Suprapubic skin (tissue), 4 donors: Measurements from ENCODE around the gene PTPRN2.

Source experiments
- CTCF ChIP-seq, 2 donors: fragments of 200-600 bp in 1 of 2; fragments of 450-650 bp in 1 of 2; sonication (generic) in 1 of 2; IDR thresholded peaks; one replicate each; pipeline ENCODE4 v1.5.1; 2016 to 2019; ENCODE audit warnings: antibody characterized with exemption in 2 of 2, mild to moderate bottlenecking in 1 of 2, moderate library complexity in 1 of 2
- EP300 ChIP-seq: sonication (generic); formaldehyde crosslinking; IDR thresholded peaks from one replicate; pipeline ENCODE4 v1.6.1; 2017; ENCODE audit warnings: antibody characterized with exemption
- POLR2A ChIP-seq, 2 donors: fragments of 450-650 bp; IDR thresholded peaks; one replicate each; pipeline ENCODE4 v1.6.1; 2017; ENCODE audit warnings: antibody characterized with exemption in 2 of 2, mild to moderate bottlenecking in 2 of 2, moderate library complexity in 2 of 2
- POLR2AphosphoS5 ChIP-seq, 3 donors: sonication (generic); formaldehyde crosslinking; IDR thresholded peaks; one replicate each; pipeline ENCODE4 v1.6.1; 2017; ENCODE audit warnings: antibody characterized with exemption in 3 of 3

- TF ChIP-seq CTCF (IDR thresholded peaks at IDR 0.05), result no peak
- TF ChIP-seq POLR2A (IDR thresholded peaks at IDR 0.05), result no peak
- TF ChIP-seq EP300, result no peak
- TF ChIP-seq POLR2AphosphoS5 (IDR thresholded peaks at IDR 0.05), result no peak
Measured at GRCh38 chr7:157660971-157661610, 926.5 kb downstream of the PTPRN2 start.
